Stomach (tissue), 4 donors: ENCODE results near the gene COL27A1.

Experiments
- POLR2A ChIP-seq, 4 donors: fragments of 450-650 bp; IDR thresholded peaks; one replicate each; pipeline ENCODE4 v1.6.1; 2016; ENCODE audit warnings: antibody characterized with exemption in 4 of 4, control low read depth in 2 of 4, mild to moderate bottlenecking in 1 of 4, moderate library complexity in 1 of 4
- POLR2AphosphoS5 ChIP-seq, 3 donors: sonication (generic); formaldehyde crosslinking; IDR thresholded peaks; one replicate each; pipeline ENCODE4 v1.6.1; 2016; ENCODE audit warnings: antibody characterized with exemption in 3 of 3
- TF ChIP-seq, protein P1 (sequence below), 7 experiments: fragments of 450-650 bp in 4 of 7; fragments of 200-600 bp in 3 of 7; sonication (generic) in 3 of 7; IDR thresholded peaks; one replicate each; pipeline ENCODE4 v1.5.1; 2016 to 2019; ENCODE audit warnings: antibody characterized with exemption in 7 of 7, control low read depth in 2 of 7, mild to moderate bottlenecking in 1 of 7

DNA sequence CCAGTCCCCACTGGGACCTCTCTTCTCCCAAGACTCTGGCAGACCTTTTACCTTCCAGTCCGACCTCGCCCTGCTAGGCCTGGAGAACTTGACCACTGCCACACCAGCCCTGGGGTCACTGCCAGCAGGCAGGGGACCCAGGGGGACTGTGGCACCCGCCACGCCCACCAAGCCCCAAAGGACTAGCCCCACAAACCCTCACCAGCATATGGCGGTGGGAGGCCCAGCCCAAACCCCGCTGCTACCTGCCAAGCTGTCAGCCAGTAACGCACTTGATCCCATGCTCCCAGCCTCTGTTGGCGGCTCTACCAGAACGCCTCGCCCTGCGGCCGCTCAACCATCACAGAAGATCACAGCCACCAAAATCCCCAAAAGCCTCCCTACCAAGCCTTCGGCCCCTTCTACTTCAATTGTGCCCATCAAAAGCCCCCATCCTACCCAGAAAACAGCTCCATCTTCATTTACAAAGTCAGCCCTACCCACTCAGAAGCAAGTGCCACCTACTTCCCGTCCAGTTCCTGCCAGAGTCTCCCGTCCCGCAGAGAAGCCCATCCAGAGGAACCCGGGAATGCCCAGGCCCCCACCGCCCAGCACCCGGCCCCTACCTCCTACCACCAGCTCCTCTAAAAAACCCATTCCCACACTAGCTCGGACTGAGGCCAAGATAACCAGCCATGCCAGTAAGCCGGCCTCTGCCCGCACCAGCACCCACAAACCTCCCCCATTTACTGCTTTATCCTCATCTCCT, 13.1 kb downstream of the COL27A1 start:
- TF ChIP-seq POLR2AphosphoS5 (IDR thresholded peaks at IDR 0.05), result no peak
- TF ChIP-seq POLR2A (IDR thresholded peaks at IDR 0.05), result no peak
- TF ChIP-seq, protein P1, sequence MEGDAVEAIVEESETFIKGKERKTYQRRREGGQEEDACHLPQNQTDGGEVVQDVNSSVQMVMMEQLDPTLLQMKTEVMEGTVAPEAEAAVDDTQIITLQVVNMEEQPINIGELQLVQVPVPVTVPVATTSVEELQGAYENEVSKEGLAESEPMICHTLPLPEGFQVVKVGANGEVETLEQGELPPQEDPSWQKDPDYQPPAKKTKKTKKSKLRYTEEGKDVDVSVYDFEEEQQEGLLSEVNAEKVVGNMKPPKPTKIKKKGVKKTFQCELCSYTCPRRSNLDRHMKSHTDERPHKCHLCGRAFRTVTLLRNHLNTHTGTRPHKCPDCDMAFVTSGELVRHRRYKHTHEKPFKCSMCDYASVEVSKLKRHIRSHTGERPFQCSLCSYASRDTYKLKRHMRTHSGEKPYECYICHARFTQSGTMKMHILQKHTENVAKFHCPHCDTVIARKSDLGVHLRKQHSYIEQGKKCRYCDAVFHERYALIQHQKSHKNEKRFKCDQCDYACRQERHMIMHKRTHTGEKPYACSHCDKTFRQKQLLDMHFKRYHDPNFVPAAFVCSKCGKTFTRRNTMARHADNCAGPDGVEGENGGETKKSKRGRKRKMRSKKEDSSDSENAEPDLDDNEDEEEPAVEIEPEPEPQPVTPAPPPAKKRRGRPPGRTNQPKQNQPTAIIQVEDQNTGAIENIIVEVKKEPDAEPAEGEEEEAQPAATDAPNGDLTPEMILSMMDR (IDR thresholded peaks at IDR 0.05), result no peak
